GM10248 (cell line): ENCODE data around the gene CBX3.

Source experiments
- CTCF ChIA-PET: fragments of 300-600 bp; sonication (Branson Sonifier 250); formaldehyde crosslinking; extraction: SDS; loops from one replicate; lab custom pipeline; 2021; ENCODE audit warnings: antibody characterized with exemption; lab: Yijun Ruan, JAX
- POLR2A ChIA-PET: fragments of 350-650 bp; sonication (Branson Sonifier 250); formaldehyde crosslinking; extraction: SDS; loops from one replicate; lab custom pipeline; 2020; ENCODE audit warnings: antibody characterized with exemption; lab: Yijun Ruan, JAX
- DNase-seq: peaks from one replicate; pipeline ENCODE4 v3.0.0; 2012; ENCODE audit errors: extremely low spot score
- TF ChIP-seq, protein P1 (sequence below): IDR thresholded peaks from 2 replicates; pipeline ENCODE4 v1.5.1; 2012; ENCODE audit warnings: mild to moderate bottlenecking, low read depth; ENCODE audit errors: extremely low read depth, missing control alignments, control extremely low read depth

CBX3 gene

DNA sequence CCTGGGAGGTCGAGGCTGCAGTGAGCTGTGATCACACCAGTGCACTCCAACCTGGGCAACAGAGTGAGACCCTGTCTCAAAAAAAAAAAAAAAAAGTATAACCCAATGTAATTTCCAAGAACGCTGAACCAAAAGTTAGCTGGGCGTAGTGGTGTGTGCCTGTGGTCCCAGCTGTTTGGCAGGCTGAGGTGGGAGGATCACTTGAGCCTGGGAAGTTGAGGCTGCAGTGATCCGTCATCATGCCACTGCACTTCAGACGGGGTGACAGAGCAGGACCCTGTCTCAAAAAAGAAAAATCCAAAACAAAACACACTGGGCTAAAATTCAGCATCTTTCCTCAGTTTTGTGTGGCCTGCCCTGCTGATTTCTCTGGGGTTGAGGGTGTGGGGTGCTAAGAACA is 22.1 kb upstream of the CBX3 start:
- ChIA-PET CTCF (interaction anchor here (0.9 to 2.4 kb wide), 3 partner anchors 13 to 28 kb away, joined by 4 to 9 read pairs (median 5); partner anchors contain the start of gene NFE2L3), POLR2A (interaction anchor here (0.9 to 1.8 kb wide), 4 partner anchors 9 to 28 kb away, joined by 3 to 7 read pairs (median 4); partner anchors contain the start of gene NFE2L3)
- DNase-seq: no peak
- TF ChIP-seq, protein P1, sequence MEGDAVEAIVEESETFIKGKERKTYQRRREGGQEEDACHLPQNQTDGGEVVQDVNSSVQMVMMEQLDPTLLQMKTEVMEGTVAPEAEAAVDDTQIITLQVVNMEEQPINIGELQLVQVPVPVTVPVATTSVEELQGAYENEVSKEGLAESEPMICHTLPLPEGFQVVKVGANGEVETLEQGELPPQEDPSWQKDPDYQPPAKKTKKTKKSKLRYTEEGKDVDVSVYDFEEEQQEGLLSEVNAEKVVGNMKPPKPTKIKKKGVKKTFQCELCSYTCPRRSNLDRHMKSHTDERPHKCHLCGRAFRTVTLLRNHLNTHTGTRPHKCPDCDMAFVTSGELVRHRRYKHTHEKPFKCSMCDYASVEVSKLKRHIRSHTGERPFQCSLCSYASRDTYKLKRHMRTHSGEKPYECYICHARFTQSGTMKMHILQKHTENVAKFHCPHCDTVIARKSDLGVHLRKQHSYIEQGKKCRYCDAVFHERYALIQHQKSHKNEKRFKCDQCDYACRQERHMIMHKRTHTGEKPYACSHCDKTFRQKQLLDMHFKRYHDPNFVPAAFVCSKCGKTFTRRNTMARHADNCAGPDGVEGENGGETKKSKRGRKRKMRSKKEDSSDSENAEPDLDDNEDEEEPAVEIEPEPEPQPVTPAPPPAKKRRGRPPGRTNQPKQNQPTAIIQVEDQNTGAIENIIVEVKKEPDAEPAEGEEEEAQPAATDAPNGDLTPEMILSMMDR: no peak

DNA sequence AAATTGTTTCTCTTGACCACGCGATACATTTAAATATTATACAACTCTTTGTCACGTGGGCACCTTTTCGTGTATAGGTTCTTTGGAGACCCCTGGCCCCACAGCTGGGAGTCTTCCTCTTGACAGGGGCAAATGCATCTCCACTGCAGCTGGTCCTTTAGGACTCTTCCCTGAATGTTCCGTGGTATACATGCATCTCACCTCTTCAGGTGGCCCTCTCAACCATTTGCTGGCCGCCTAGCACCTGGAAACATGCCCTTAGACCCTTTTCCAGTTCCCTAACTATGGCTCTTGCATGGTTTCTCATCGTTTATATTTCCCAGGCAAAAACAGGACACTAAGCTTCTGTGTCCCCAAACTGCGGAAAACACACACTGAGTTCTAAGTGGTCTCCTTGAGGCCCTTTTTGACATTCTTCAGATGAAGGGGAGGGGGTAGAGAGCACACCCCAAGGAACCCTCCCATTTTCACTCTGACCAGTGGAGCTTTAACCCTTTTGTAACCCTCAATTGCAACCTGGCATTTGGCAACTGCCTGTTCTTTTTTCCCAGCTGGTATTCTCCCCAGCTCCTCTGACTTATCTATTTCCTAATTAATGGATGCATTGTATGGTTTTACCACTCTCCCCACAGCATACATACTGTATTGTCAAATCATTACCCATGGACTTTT is 21.6 kb upstream of the CBX3 start:
- no peak for DNase-seq
- ChIA-PET CTCF (interaction anchor here (0.9 to 2.4 kb wide), 7 partner anchors 8 to 89 kb away, joined by 3 to 9 read pairs (median 4); partner anchors contain the start of gene NFE2L3), POLR2A (interaction anchor here (0.7 to 1.8 kb wide), 7 partner anchors 9 to 28 kb away, joined by 3 to 7 read pairs (median 4); partner anchors contain the start of gene NFE2L3)
- TF ChIP-seq, protein P1: no peak

DNA sequence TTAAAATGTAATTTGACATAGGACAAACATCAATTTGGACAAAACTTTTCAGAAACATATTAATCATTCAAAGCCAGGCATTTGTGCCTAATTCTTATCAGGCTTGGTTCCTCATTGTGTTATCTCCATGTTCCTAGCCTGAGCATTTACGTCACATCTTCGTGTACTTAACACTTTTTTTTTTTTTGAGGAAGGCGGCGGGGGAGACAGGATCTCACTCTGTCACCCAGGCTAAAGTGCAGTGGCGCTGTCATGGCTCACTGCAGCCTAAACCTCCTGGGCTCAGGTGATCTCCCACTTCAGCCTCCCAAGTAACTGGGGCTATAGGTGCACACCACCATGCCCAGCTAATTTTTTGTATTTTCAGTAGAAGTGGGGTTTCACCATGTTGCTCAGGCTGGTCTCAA is 20.8 kb upstream of the CBX3 start:
- POLR2A ChIA-PET: interaction anchor here (0.7 to 1.8 kb wide), 5 partner anchors 8 to 17 kb away, joined by 3 to 7 read pairs (median 3); no protein-coding TSS in a partner anchor
- no peak for DNase-seq
- TF ChIP-seq, protein P1: no peak
- CTCF ChIA-PET: interaction anchor here (0.9 to 3.0 kb wide), 6 partner anchors 8 to 90 kb away, joined by 3 to 12 read pairs (median 4); no protein-coding TSS in a partner anchor

DNA sequence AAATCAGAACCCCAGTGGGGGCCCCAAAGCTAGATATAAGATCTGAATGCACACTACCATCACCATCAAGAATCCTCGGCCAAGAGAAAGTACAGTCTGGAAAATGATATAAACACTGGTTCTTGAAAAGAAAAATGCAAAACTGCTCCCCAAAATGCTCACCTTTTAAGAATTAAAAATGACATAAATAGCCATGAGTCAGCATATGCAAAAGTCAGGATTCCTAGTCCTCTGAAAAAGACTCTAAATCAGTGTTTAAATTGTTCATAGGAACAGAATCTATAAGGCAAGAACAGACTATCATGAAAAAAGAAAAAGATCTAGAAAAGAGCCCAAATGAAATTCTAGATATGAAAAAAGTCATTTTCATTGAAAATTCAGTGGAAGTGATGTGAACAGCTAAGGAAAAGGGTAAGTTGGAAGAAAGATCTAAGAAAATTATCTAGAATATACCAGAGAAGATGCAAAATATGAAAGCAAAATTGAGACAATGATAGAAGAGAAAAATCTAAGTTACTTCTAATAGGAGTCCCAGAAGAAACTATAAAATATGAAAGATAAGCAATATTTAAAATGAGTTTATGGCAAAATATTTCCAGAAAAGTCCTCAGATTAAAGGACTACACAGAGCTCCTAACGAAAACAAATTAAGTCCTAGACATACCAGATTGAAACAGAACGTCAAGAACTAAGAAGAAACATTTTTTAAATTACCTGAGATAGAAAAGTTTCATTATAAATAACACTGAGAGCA is 19.9 kb upstream of the CBX3 start:
- ChIA-PET POLR2A (interaction anchor here (0.7 to 1.3 kb wide), 3 partner anchors 9 to 19 kb away, joined by 3 to 5 read pairs (median 5); no protein-coding TSS in a partner anchor), CTCF (interaction anchor here (0.8 to 3.0 kb wide), 6 partner anchors 8 to 91 kb away, joined by 3 to 12 read pairs (median 6); no protein-coding TSS in a partner anchor)
- TF ChIP-seq, protein P1: no peak
- no peak for DNase-seq

DNA sequence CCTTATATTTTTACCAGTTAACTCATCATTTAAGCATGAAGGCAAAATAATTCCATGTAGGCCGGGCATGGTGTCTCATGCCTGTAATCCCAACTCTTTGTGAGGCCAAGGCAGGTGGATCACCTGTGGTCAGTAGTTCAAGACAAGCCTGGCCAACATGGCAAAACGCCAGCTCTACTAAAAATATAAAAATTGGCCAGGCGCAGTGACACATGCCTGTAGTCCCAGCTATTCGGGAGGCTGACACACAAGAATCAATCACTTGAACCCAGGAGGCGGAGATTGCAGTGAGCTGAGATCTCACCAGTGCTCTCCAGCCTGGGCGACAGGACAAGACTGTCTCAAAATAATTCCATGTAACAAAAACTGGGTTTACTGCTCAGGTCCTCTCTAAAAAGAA is 19.3 kb upstream of the CBX3 start:
- no peak for DNase-seq
- POLR2A ChIA-PET: interaction anchor here (0.7 to 1.3 kb wide), 5 partner anchors 11 to 22 kb away, joined by 3 to 5 read pairs (median 3); no protein-coding TSS in a partner anchor
- TF ChIP-seq, protein P1: no peak
- CTCF ChIA-PET: interaction anchor here (0.8 to 3.0 kb wide), 6 partner anchors 8 to 290 kb away, joined by 3 to 12 read pairs (median 4); no protein-coding TSS in a partner anchor

DNA sequence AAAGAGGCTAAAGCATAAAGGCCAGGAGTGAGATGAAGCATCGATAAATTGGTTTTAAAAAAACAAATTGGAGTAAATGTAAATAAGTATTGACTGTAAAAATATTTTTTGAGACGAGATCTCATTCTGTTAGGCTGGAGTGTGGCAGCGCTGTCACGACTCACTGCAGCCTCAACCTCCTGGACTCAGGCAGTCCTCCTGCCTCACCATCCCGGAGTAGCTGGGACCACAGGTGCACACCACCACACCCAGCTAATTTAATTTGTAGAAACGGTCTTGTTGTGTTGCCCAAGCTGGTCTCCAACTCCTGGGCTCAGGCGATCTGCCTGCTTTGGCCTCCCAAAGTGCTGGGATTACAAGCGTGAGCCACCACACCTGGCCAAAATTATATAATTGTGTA is 18.8 kb upstream of the CBX3 start:
- TF ChIP-seq, protein P1: no peak
- POLR2A ChIA-PET: interaction anchor here (0.7 to 1.3 kb wide), 6 partner anchors 10 to 288 kb away, joined by 3 to 5 read pairs (median 3); partner anchors contain the start of gene CBX3
- DNase-seq: no peak
- CTCF ChIA-PET: interaction anchor here (0.8 to 3.0 kb wide), 7 partner anchors 9 to 290 kb away, joined by 3 to 12 read pairs (median 4); no protein-coding TSS in a partner anchor
